ENCODE results near the gene URGCP.

- TF ChIP-seq, protein P1, sequence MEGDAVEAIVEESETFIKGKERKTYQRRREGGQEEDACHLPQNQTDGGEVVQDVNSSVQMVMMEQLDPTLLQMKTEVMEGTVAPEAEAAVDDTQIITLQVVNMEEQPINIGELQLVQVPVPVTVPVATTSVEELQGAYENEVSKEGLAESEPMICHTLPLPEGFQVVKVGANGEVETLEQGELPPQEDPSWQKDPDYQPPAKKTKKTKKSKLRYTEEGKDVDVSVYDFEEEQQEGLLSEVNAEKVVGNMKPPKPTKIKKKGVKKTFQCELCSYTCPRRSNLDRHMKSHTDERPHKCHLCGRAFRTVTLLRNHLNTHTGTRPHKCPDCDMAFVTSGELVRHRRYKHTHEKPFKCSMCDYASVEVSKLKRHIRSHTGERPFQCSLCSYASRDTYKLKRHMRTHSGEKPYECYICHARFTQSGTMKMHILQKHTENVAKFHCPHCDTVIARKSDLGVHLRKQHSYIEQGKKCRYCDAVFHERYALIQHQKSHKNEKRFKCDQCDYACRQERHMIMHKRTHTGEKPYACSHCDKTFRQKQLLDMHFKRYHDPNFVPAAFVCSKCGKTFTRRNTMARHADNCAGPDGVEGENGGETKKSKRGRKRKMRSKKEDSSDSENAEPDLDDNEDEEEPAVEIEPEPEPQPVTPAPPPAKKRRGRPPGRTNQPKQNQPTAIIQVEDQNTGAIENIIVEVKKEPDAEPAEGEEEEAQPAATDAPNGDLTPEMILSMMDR (IDR thresholded peaks at IDR 0.05): no peak
- TF ChIP-seq POLR2A (IDR thresholded peaks at IDR 0.05): no peak
These were observed 62.1 kb downstream of the URGCP start for GRCh38 chr7:43844257-43844656.
